Lower lobe of right lung (tissue), 2 donors: ENCODE measurements around the gene EDA2R. TPM values are rescaled to one million over a fixed set of nuclear protein-coding genes. Genes with fewer than 3 reads are reported as not detected.

Experiments used
- ATAC-seq, 2 donors: fragments of 200-7000 bp; cut with Tn5 transposase; one replicate each; pipeline ENCODE4 v1.9.1; 2020 to 2022; ENCODE audit warnings: mild to moderate bottlenecking in 2 of 2, moderate library complexity in 2 of 2
- DNase-seq: peaks from one replicate; pipeline ENCODE4 v3.0.0-alpha.2; 2020
- H3K27ac ChIP-seq: fragments of 200-600 bp; one replicate; pipeline ENCODE4 v1.8.0; 2022
- H3K27me3 ChIP-seq: fragments of 200-600 bp; one replicate; pipeline ENCODE4 v1.8.0; 2022; ENCODE audit warnings: low read depth
- H3K36me3 ChIP-seq: fragments of 200-600 bp; one replicate; pipeline ENCODE4 v1.8.0; 2022; ENCODE audit warnings: mild to moderate bottlenecking
- H3K4me1 ChIP-seq: fragments of 200-600 bp; one replicate; pipeline ENCODE4 v1.8.0; 2022
- H3K4me3 ChIP-seq: fragments of 200-600 bp; one replicate; pipeline ENCODE4 v1.8.0; 2022; ENCODE audit warnings: mild to moderate bottlenecking
- H3K9me3 ChIP-seq: fragments of 200-600 bp; one replicate; pipeline ENCODE4 v1.8.0; 2022
- CTCF ChIP-seq: fragments of 200-600 bp; IDR thresholded peaks from one replicate; pipeline ENCODE4 v1.8.0; 2022; ENCODE audit warnings: antibody characterized with exemption, mild to moderate bottlenecking
- intact Hi-C: fragments of 100-400 bp; cut with DNase I; formaldehyde crosslinking; loops from one replicate; pipeline ENCODE4 v1.11.0; 2022
- total RNA-seq: library from RNA; stranded (reverse); fragmentation: NEBNext Ultra II Directional; extraction: Animal tissue kit (Norgen Biotek cat#: 25700); gene quantifications from one replicate; pipeline ENCODE4 v1.2.1, GENCODE V29; 2021
- donor health status: DM: no; HTN: yes; CAD: no; lungs with severe emphysema.

The EDA2R gene
- total RNA-seq, 1 donor from 2014 or later, result 2.4 TPM

GRCh38 chrX:66616944-66617343 is 21.9 kb downstream of the EDA2R start:
- Histone ChIP-seq H3K27me3 (no peaks in the 10 kb centered on the region), H3K27ac (no peak overlapping the region), H3K4me1 (no peaks in the 10 kb centered on the region), H3K9me3 (no peaks in the 10 kb centered on the region), H3K36me3 (no peaks in the 10 kb centered on the region), H3K4me3 (no peak overlapping the region)
- no peak for TF ChIP-seq CTCF
- DNase-seq, result no peak
- intact Hi-C loops, result no loop called here
- ATAC-seq, result no peak

DNA sequence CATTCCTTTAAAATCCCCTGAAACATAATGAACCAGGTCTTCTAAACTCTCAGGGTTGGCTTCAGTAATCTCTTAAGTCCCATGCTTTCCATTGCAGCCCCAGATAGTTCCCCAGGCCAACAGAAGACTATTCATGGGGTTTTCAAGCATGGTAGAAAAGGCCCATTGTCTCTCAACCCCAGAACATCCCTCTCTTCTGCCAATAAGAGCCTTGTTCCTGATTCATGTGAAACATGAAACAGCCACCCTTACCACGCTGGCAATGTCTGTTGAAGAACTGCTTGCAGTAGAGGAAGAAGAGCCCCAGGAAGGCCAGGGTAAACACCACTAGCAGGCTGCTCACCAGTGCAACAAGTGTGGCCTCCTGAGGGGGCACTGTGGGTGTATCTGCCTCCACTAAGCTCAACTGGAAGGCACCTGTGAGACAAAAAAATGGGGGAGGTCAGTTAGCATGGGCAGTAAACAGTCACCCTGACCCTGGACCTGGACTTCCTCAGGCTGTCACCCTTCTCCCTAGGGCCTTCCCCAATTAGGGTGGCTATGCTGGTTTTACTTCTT is 36.4 kb downstream of the EDA2R start:
- Histone ChIP-seq H3K9me3 (no peaks in the 10 kb centered on the region), H3K4me1 (no peaks in the 10 kb centered on the region), H3K4me3 (no peak overlapping the region), H3K36me3 (no peaks in the 10 kb centered on the region), H3K27ac (no peak overlapping the region), H3K27me3 (no peaks in the 10 kb centered on the region)
- intact Hi-C loops, result no loop called here
- ATAC-seq (no peak), DNase-seq (no peak)
- no peak for TF ChIP-seq CTCF

- intact Hi-C loops, result no loop called here
- H3K9me3 ChIP-seq, result no peaks in the 10 kb centered on the region
- no peak for TF ChIP-seq CTCF
- no peaks in the 10 kb centered on the region for H3K36me3 ChIP-seq
- ATAC-seq (no peak), DNase-seq (no peak)
- H3K4me3 ChIP-seq, result no peak overlapping the region
- no peaks in the 10 kb centered on the region for H3K27me3 ChIP-seq
- no peaks in the 10 kb centered on the region for H3K4me1 ChIP-seq
- no peak overlapping the region for H3K27ac ChIP-seq
Measured at GRCh38 chrX:66601522-66601921, 37.4 kb downstream of the EDA2R start.

DNA sequence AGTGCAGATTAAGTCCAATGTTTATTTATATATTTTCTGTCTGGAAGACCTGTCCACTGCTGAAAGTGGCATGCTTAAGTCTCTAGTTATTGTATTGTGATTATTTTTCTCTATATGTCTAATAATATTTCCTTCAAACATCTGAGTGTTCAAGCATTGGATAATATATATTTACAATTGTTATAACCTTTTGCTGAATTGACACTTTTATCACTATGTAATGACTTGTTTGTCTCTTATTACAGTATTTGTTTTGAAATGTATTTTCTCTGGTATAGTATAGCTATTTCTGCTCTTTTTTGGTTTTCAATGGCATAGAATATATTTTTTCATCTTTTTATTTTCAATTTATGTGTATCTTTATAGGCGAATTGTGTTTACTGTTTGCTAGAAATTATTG is 59.7 kb downstream of the EDA2R start:
- Histone ChIP-seq H3K9me3 (no peaks in the 10 kb centered on the region), H3K4me3 (no peak overlapping the region), H3K27ac (no peak overlapping the region), H3K36me3 (no peaks in the 10 kb centered on the region), H3K4me1 (no peaks in the 10 kb centered on the region), H3K27me3 (no peaks in the 10 kb centered on the region)
- DNase-seq (no peak), ATAC-seq (no peak)
- intact Hi-C loops, result no loop called here
- no peak for TF ChIP-seq CTCF

DNA sequence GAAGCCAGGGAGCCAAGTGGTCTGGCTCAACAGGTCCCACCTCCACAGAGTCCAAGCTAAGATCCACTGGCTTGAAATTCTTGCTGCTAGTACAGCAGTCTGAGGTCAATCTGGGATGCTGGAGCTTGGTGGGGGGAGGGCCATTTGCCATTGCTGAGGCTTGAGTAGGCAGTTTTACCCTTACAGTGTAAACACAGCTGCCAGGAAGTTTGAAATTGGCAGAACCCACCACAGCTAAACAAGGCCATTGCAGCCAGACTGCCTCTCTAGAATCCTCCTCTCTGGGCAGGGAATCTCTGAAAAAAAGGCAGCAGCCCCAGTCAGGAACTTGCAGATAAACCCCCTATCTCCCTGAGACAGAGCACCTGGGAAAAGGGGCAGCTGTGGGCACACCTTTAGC is 84.9 kb downstream of the EDA2R start:
- Histone ChIP-seq H3K27me3 (no peaks in the 10 kb centered on the region), H3K9me3 (no peaks in the 10 kb centered on the region), H3K27ac (no peak overlapping the region), H3K4me1 (no peaks in the 10 kb centered on the region), H3K36me3 (no peaks in the 10 kb centered on the region), H3K4me3 (no peak overlapping the region)
- ATAC-seq (no peak), DNase-seq (no peak)
- no peak for TF ChIP-seq CTCF
- intact Hi-C loops, result no loop called here
